ENCODE results near the gene TAF4.

DNA sequence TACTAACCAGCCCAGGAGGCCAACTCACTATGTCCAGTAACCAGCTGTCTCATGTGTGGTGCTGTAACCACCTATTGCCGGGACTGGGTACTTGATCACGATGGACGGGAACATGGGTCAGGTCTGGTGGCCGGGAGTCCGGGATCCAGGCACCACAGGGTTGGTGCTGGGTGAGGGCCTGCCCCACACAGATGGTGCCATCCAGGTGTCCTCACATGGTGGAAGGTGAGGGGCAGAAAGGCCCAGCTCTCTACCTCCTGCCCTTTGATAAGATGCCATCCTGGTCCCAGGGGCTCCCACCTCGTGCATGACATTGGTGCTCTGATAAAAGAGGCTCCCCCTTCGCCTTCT, 116.3 kb downstream of the TAF4 start:
- TF ChIP-seq YY1 (IDR thresholded peaks at IDR 0.05; ENCODE audit: insufficient read depth, insufficient replicate concordance, low read depth, low read length) = no peak
- no peak for TF ChIP-seq HMG20A (CRISPR knock-in tag; IDR thresholded peaks at IDR 0.05; ENCODE audit: borderline replicate concordance)
- TF ChIP-seq ZNF329 (CRISPR knock-in tag; IDR thresholded peaks at IDR 0.05; ENCODE audit: low read depth) = no peak
- TF ChIP-seq POLR2AphosphoS5 (IDR thresholded peaks at IDR 0.05; ENCODE audit: low read depth, low read length) = no peak

Data from HepG2 (cell line).